ENCODE results near the gene SLX4IP.

- no peak for TF ChIP-seq CTCF (IDR thresholded peaks at IDR 0.05)
- no peak for TF ChIP-seq POLR2A (IDR thresholded peaks at IDR 0.05)
- no peak for TF ChIP-seq POLR2AphosphoS5 (IDR thresholded peaks at IDR 0.05)
- no peak for TF ChIP-seq EP300 (IDR thresholded peaks at IDR 0.05)
Measured at GRCh38 chr20:10631126-10631525, 196.0 kb downstream of the SLX4IP start.
